Astrocyte (in vitro differentiated cells and primary cell): Measurements from ENCODE around the gene CSGALNACT2. TPM values are rescaled to one million over a fixed set of nuclear protein-coding genes. Genes with fewer than 3 reads are reported as not detected.

Source experiments
- DNase-seq: peaks from one replicate; pipeline ENCODE4 v3.0.0-alpha.2; 2010; ENCODE audit warnings: low read depth
- FAIRE-seq: peaks from 2 replicates; lab custom pipeline; 2011; peaks lifted over from hg19 to GRCh38; lab: Jason Lieb, UNC
- H2AFZ ChIP-seq: 2 replicates; pipeline ENCODE4 v1.6.0; 2012; ENCODE audit warnings: low read depth, low read length, inconsistent platforms
- H3K27ac ChIP-seq: 2 replicates; pipeline ENCODE4 v1.5.1; 2011; ENCODE audit warnings: low read depth, low read length, inconsistent platforms
- H3K27me3 ChIP-seq: 2 replicates; pipeline ENCODE4 v1.6.0; 2011; ENCODE audit warnings: low read length, inconsistent platforms; ENCODE audit not compliant: insufficient read depth
- H3K36me3 ChIP-seq: 2 replicates; pipeline ENCODE4 v1.5.1; 2011; ENCODE audit warnings: low read length, inconsistent platforms; ENCODE audit not compliant: insufficient read depth
- H3K4me1 ChIP-seq: 2 replicates; pipeline ENCODE4 v1.5.1; 2011; ENCODE audit warnings: low read length, inconsistent platforms; ENCODE audit not compliant: insufficient read depth
- H3K4me2 ChIP-seq: 2 replicates; pipeline ENCODE4 v1.6.0; 2012; ENCODE audit warnings: low read length, inconsistent platforms
- H3K4me3 ChIP-seq: 2 replicates; pipeline ENCODE4 v1.5.1; 2011; ENCODE audit warnings: low read depth, mild to moderate bottlenecking, low read length, inconsistent platforms; ENCODE audit not compliant: insufficient read depth
- H3K79me2 ChIP-seq: 2 replicates; pipeline ENCODE4 v1.6.0; 2012; ENCODE audit warnings: mild to moderate bottlenecking, low read length, inconsistent platforms; ENCODE audit not compliant: insufficient read depth
- H3K9ac ChIP-seq: 2 replicates; pipeline ENCODE4 v1.6.0; 2012; ENCODE audit warnings: mild to moderate bottlenecking, low read length, inconsistent platforms
- H3K9me3 ChIP-seq: 2 replicates; pipeline ENCODE4 v1.5.1; 2012; ENCODE audit warnings: low read depth, mild to moderate bottlenecking, low read length, inconsistent platforms; ENCODE audit not compliant: insufficient read depth
- H4K20me1 ChIP-seq: 2 replicates; pipeline ENCODE4 v1.6.0; 2012; ENCODE audit warnings: low read length, inconsistent platforms; ENCODE audit not compliant: insufficient read depth
- H3K27ac Mint-ChIP-seq: one replicate; pipeline ENCODE4 v1.8.0; 2021; ENCODE audit warnings: mild to moderate bottlenecking, mixed read lengths; ENCODE audit not compliant: unreplicated experiment
- H3K27me3 Mint-ChIP-seq: one replicate; pipeline ENCODE4 v1.8.0; 2021; ENCODE audit warnings: low read depth, mixed read lengths; ENCODE audit not compliant: unreplicated experiment
- H3K36me3 Mint-ChIP-seq: one replicate; pipeline ENCODE4 v1.8.0; 2021; ENCODE audit warnings: low read depth, mixed read lengths; ENCODE audit not compliant: unreplicated experiment
- H3K4me1 Mint-ChIP-seq: one replicate; pipeline ENCODE4 v1.8.0; 2021; ENCODE audit warnings: low read depth, mixed read lengths; ENCODE audit not compliant: unreplicated experiment
- H3K4me3 Mint-ChIP-seq: one replicate; pipeline ENCODE4 v1.8.0; 2021; ENCODE audit warnings: mild to moderate bottlenecking, moderate library complexity, mixed read lengths; ENCODE audit not compliant: unreplicated experiment
- H3K9me3 Mint-ChIP-seq: one replicate; pipeline ENCODE4 v1.8.0; 2021; ENCODE audit warnings: mild to moderate bottlenecking, mixed read lengths; ENCODE audit not compliant: unreplicated experiment
- CTCF ChIP-seq: IDR thresholded peaks from 2 replicates; pipeline ENCODE4 v1.5.1; 2011; ENCODE audit warnings: low read depth, mild to moderate bottlenecking, inconsistent platforms, low read length, moderate library complexity; ENCODE audit not compliant: insufficient read depth
- EZH2 ChIP-seq: IDR thresholded peaks from 2 replicates; pipeline ENCODE4 v1.6.1; 2012; ENCODE audit warnings: mild to moderate bottlenecking, low read length, inconsistent platforms; ENCODE audit not compliant: insufficient read depth
- total RNA-seq: library from RNA; stranded (reverse); gene quantifications from 2 replicates; pipeline ENCODE4 v1.2.1, GENCODE V29; 2021

CSGALNACT2 gene
- total RNA-seq, 1 donor from 2014 or later: 28.5 TPM

GRCh38 chr10:43100366-43100765 is 37.9 kb upstream of the CSGALNACT2 start:
- no peak for TF ChIP-seq CTCF
- no peak for TF ChIP-seq EZH2
- Histone ChIP-seq H3K9me3 (no peaks in the 10 kb centered on the region), H3K4me1 (peaks cover 8% of the 10 kb centered on the region), H3K9ac (no peak overlapping the region), H2AFZ (no peak overlapping the region), H4K20me1 (no peaks in the 10 kb centered on the region), H3K27ac (no peak overlapping the region), H3K27me3 (peaks cover 4% of the 10 kb centered on the region), H3K36me3 (no peaks in the 10 kb centered on the region), H3K4me3 (no peak overlapping the region), H3K79me2 (no peaks in the 10 kb centered on the region), H3K4me2 (no peak overlapping the region)
- no peak for DNase-seq
- Mint-ChIP-seq H3K4me3 (no peak overlapping the region), H3K27ac (no peak overlapping the region), H3K36me3 (peaks cover 5% of the 10 kb centered on the region), H3K4me1 (no peaks in the 10 kb centered on the region), H3K27me3 (peaks cover 50% of the 10 kb centered on the region), H3K9me3 (no peaks in the 10 kb centered on the region)
- no peak for FAIRE-seq

- no peaks in the 10 kb centered on the region for H4K20me1 ChIP-seq
- H3K27ac Mint-ChIP-seq: no peak overlapping the region
- H3K4me3 ChIP-seq: no peak overlapping the region
- no peak overlapping the region for H3K9ac ChIP-seq
- no peak for DNase-seq
- H3K27ac ChIP-seq: no peak overlapping the region
- H3K27me3 Mint-ChIP-seq: peaks cover 41% of the 10 kb centered on the region
- H3K27me3 ChIP-seq: peaks cover 4% of the 10 kb centered on the region
- FAIRE-seq: no peak
- H3K36me3 Mint-ChIP-seq: peaks cover 5% of the 10 kb centered on the region
- TF ChIP-seq CTCF (no peak), EZH2 (no peak)
- no peak overlapping the region for H2AFZ ChIP-seq
- H3K4me1 ChIP-seq: peaks cover 8% of the 10 kb centered on the region
- H3K9me3 ChIP-seq: no peaks in the 10 kb centered on the region
- H3K9me3 Mint-ChIP-seq: no peaks in the 10 kb centered on the region
- H3K4me3 Mint-ChIP-seq: no peak overlapping the region
- no peaks in the 10 kb centered on the region for H3K36me3 ChIP-seq
- no peaks in the 10 kb centered on the region for H3K4me1 Mint-ChIP-seq
- no peaks in the 10 kb centered on the region for H3K79me2 ChIP-seq
- H3K4me2 ChIP-seq: no peak overlapping the region
Measured at GRCh38 chr10:43102063-43102828, 36.0 kb upstream of the CSGALNACT2 start.
